ENCODE measurements around the gene CBLB.

The CBLB gene

GRCh38 chr3:105868742-105869530 is at the start of gene CBLB:
Gene CBLB (minus strand): TSS chr3:105869012. CDS start chr3:105867577, 1,435 bp downstream.
- peak; percentile 61 to 74 for DNase-seq (ENCODE audit: low read depth in 1 of 2, low spot score in 1 of 2)

DNA sequence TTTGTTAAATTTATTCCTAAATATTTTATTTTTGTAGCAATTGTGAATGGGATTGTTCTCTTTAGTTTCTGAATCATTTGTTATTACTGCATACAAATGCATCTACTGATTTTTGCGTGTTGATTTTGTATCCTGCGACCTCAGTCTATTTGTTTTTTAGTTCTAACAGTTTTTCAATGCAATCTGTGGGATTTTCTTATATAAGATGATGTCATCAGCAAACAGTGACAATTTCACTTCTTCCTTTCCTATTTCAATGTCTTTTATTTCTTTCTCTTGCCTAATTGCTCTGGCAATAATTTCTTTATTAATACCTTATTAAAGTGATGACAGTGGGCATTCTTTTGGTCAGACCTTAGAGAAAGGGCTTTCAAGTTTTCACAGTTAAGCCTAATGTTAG is 48.0 kb upstream of the CBLB start:
- DNase-seq (ENCODE audit: low read depth in 1 of 2, low spot score in 1 of 2) = no peak

- DNase-seq (ENCODE audit: low read depth in 1 of 2, low spot score in 1 of 2) = no peak
Measured at GRCh38 chr3:105915524-105915923, 46.7 kb upstream of the CBLB start.

- DNase-seq (ENCODE audit: low read depth in 1 of 2, low spot score in 1 of 2) = no peak
Measured at GRCh38 chr3:105913616-105914015, 44.8 kb upstream of the CBLB start.

DNA sequence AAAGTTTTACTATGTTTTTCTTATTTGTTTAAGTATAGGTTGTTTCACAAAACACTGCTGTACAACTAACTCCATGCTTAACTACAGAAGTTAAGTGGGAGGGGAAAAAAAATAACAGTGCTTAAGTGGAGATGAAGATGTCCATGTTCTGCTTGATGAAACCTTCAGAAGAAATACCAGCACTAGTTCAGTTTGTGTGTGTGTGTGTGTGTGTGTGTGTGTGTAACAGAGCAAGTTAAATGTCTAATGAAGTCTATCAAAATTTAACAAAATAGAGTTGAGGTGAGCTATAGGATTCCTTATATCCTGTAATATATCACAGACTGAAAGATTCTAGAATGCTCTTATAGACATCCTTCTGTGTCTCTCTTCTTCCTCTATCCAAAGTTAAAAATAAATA is 44.1 kb upstream of the CBLB start:
- DNase-seq (ENCODE audit: low read depth in 1 of 2, low spot score in 1 of 2) = no peak

DNA sequence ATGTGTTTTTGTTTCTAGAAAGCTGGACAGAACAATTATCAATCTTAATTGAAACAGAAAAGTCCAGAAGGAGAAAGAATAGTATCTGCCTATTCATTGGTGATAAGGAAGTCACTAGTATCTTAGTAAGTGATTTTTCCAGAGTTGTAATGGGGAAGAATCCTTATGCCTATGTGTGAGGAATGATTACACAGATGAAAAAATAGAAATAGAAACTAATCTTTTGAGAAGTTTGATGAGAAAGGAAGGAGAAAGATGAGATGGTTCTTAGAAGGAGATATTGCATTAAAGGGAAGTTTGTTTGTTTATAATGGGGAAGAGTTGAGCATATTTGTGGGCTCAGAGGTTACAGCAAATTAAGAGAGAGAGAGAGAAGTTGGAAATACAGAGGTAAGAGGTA is 42.7 kb upstream of the CBLB start:
- no peak for DNase-seq (ENCODE audit: low read depth in 1 of 2, low spot score in 1 of 2)

GRCh38 chr3:105907777-105908176 is 39.0 kb upstream of the CBLB start:
- no peak for DNase-seq (ENCODE audit: low read depth in 1 of 2, low spot score in 1 of 2)

DNA sequence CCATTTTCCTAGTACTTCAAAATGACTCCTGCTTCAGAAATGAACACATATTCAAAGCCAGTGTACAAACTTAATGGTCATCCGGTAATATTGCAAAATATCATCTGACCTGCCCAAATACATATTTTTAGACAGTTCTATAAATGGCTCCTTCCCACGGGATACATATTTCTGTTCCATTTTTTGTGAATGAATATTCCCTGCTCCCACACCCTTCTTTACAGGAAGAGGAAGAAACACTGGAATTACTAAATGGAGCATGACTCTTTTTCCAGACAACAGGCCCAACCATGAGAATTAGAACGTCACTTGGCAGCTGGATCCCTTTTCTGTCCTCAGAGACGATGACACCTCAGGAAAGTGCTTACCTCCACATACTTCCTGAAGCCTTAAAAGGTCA is 38.0 kb upstream of the CBLB start:
- no peak for DNase-seq (ENCODE audit: low read depth in 1 of 2, low spot score in 1 of 2)

GRCh38 chr3:105906345-105906744 is 37.5 kb upstream of the CBLB start:
- DNase-seq (ENCODE audit: low read depth in 1 of 2, low spot score in 1 of 2) = no peak

DNA sequence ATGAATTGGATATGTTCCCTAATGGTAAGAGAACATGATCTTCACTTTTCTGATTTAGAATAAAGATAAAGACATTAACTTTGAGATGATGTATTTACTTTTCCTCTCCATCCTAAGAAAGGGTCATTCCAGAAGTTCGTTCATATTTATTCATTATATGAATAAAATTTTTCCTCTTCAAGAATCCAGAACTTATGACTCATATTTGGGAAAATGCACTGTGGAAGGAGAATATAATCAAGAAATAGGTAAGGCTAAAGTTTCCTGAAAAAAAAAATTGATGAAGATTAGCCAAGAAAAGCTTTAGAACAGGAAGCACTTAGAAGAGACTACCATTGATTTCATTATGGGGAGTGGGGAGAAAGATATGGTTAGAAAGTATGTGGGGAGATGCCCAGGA is 36.5 kb upstream of the CBLB start:
- no peak for DNase-seq (ENCODE audit: low read depth in 1 of 2, low spot score in 1 of 2)

GRCh38 chr3:105904678-105905284 is 36.0 kb upstream of the CBLB start:
- DNase-seq (ENCODE audit: low read depth in 1 of 2, low spot score in 1 of 2) = no peak

- DNase-seq (ENCODE audit: low read depth in 1 of 2, low spot score in 1 of 2) = no peak
Measured at GRCh38 chr3:105904251-105904650, 35.4 kb upstream of the CBLB start.

- DNase-seq (ENCODE audit: low read depth in 1 of 2, low spot score in 1 of 2) = no peak
Measured at GRCh38 chr3:105899516-105899915, 30.7 kb upstream of the CBLB start.

- DNase-seq (ENCODE audit: low read depth in 1 of 2, low spot score in 1 of 2) = no peak
Measured at GRCh38 chr3:105891101-105891500, 22.3 kb upstream of the CBLB start.

GRCh38 chr3:105888621-105889579 is 20.1 kb upstream of the CBLB start:
- DNase-seq (ENCODE audit: low read depth in 1 of 2, low spot score in 1 of 2) = no peak

GRCh38 chr3:105885256-105885655 is 16.4 kb upstream of the CBLB start:
- DNase-seq (ENCODE audit: low read depth in 1 of 2, low spot score in 1 of 2) = no peak

DNA sequence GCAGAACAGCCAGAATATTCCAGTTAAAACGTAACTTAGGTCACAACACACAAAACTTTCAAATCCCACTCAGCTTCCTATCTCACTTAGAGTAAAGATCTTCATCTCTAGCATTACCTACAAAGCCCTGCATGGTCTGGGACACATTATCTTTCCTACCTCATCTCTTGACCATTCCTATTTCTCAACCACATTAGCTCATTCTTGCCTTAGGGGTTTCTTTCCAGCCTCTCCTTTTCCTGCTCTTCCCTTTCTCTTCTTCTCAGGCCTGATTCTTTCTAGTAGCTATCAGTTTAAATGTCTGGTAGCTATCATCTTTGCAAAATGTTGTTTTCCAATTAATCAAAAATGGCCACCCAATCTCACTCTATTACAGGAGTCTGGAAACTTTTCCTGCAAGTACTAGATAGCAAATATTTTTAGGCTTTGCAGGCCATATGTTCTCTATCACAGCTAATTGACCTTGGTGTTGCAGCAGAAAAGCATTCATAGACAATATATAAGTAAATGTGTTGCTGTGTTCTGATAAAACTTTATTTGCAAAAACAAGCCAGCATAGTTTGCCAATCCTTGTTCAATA is 15.1 kb upstream of the CBLB start:
- no peak for DNase-seq (ENCODE audit: low read depth in 1 of 2, low spot score in 1 of 2)

GRCh38 chr3:105880681-105881290 is 12.0 kb upstream of the CBLB start:
- no peak for DNase-seq (ENCODE audit: low read depth in 1 of 2, low spot score in 1 of 2)

DNA sequence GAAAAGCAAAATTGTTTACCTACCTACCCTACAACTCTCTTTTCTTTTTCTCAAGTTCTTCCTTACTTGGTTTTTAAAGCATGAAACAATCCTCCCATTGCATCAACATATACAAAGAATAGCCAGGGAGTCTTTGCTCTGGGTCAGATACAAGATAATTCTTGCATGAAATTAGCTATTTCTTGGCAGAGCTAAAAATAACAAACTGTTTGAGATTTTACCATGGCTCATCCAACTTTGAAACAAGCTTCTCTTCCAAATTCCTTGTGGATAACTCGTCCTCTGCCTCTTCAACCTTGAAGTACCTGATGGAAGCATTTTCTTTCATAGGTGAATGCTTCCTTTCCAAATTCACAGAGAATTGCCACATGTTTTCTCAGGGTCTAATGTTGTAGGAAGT is 9.2 kb upstream of the CBLB start:
- no peak for DNase-seq (ENCODE audit: low read depth in 1 of 2, low spot score in 1 of 2)

- no peak for DNase-seq (ENCODE audit: low read depth in 1 of 2, low spot score in 1 of 2)
Measured at GRCh38 chr3:105877336-105877910, 8.6 kb upstream of the CBLB start.
